ENCODE data around the gene CHST11. TPM values are rescaled to one million over a fixed set of nuclear protein-coding genes. Genes with fewer than 3 reads are reported as not detected.

Gene CHST11
- total RNA-seq, 1 experiment from 2014 or later: 3.8 TPM

DNA sequence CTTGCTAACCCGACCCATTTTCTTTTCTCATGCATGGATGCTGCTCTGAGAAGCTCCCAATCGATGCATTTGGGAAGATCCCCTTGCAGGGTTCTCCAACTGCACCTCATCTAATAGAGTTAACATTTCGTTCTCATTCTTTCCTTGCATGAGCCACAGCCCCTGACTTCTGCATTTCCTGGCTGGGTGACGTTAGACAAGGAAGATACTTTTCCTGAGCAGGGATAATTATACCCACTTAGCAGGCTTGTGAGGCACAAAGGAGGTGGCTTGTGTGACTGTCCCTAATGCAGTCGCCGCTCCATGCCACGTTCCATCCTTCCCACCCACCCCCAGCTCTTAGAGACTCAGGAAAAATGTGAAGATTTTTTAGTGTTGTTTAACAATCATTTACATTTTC lies 195.1 kb downstream of the CHST11 start:
- DNase-seq (ENCODE audit: low spot score): no peak

DNA sequence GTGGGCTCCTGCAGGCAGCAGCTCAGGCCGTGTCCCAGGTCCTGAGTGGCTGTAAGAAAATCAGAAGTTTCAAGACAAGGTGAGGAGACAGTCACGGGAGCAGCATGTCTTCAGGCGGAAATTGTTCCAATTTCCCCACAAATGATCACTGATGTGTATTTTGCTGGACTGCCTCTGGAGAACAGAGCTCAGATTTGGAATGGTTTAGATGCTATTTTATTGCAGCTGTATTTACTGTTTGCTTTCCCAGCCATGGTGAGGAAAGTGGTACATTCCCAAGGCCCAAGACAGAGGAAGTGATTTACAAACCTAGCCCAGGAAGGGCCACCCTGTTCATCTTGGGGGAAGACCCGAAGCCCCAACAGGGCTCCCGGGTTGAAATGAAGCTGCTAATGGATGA lies 195.6 kb downstream of the CHST11 start:
- no peak for DNase-seq (ENCODE audit: low spot score)

DNA sequence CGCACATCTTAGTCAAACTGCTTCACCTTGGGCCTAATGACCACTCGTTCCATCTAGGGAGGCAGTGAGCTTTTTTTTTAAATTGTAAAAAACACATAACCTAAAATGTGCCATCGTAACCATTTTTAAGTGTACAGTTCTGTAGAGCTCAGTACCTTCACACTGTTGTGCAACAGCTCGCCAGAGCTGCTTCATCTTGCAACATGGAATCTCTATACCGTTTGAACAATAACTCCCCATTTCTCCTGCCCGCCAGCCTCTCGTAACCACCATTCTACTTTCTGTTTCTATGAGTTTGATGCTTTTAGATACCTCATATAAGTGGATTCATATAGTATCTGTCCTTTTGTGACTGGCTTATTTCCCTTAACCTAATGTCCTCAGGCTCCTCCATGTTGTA lies 196.2 kb downstream of the CHST11 start:
- no peak for DNase-seq (ENCODE audit: low spot score)

DNA sequence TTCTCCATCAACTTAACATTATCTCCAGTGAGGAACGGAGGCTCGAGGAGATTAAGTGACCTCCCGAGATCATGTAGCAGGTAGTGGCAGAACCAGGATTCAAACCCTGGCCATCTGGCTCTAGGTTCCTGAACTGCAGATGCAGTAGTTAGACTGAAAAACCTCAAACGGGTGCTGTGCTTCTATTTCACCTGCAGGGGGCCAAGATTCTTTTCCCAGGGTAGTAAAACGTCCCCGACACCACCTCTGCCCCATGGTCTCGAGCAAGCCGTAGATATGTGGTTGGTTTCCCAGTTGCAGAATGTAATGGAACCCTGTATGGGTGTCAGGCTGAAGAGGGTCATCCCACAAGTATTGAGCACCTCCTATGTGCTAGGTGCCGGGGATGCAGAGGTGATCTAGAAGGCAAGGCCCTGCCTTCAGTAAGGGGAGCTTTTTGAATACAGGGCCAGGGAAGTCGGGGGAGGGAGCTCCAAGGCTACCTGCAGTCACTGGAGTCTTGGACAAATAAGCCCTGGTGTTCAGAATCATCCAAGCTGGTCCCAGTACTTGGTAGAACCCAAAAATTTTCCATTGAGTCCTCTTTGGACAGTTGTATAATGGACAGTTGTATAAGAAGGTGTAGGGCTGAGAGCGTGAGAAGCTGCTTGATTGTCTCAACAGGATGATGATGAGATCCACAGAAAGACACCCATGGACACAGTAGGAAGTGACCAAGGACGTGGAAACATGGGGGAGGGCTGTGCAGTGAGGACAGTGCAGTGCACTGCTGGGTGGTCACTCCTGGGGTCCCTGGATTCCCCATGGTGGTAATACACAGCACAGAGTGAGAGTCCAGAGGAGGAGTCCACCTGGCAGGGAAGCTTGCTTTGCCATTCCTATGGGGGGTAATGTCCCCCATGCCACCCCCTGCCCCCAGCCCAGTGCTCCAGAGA lies 197.2 kb downstream of the CHST11 start:
- DNase-seq (ENCODE audit: low spot score): peak; percentile 38

DNA sequence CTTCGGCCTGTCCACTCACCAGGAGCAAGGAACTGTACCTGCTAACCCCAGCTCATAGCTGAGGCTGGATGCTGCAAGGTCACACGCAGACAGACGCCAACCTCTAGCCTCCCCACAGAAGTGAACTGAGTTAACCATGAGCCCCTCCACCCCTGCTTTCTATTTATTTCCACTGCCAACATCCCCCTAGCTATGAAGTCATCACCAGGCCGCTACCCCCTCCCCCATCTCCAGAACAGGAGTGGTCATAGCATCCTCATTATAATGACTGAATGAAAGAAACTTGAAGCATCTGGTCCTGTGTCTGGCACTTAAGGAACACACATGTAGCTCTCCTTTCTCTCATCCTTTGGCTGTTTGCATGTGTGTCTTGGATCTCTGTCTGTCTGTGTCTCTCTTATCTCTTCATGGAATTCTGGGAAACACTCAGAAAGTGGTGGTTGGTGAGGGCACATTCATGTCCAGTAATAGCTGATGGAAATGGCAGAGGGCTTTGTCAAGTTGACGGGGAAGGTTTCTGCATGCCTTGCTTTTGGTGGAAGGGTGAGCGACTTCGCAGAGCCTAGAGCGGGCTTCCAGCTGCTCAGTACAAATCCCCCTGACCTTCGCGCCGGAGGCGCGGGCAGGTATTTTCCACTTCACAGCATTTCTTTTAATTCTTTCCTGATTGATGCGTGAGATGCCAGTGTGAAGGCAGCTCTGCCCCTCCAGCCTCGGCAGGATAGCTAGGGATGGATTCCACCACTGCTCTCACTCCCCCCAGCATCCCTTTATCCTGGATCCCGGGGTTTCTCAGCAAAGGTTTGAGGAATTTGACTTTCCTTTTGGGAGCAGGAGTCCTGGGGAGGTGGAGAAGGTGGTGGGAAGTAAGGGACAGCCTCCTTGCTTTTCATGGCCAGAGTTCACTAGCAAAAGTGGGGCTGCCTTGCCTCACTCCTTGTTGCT lies 198.2 kb downstream of the CHST11 start:
- DNase-seq (ENCODE audit: low spot score): no peak

DNA sequence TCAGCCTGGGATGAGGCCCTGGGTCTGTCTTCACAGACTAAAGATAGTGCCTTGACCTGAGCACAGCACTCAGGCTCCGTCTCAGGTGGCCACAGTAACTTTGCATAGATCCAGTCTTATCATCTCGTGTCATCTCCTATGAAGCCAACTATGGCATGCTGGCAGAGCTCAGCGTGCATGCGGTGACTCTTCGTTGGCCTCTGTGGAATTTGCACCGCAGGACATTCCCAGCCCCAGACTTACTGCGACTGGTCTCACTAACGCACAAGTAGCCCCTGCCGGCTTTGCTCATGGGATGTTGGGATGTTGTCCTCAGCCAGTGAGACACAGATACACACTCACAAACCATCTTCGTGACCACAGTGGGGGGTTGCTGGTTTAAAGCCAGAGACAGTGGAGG lies 199.6 kb downstream of the CHST11 start:
- no peak for DNase-seq (ENCODE audit: low spot score)

DNA sequence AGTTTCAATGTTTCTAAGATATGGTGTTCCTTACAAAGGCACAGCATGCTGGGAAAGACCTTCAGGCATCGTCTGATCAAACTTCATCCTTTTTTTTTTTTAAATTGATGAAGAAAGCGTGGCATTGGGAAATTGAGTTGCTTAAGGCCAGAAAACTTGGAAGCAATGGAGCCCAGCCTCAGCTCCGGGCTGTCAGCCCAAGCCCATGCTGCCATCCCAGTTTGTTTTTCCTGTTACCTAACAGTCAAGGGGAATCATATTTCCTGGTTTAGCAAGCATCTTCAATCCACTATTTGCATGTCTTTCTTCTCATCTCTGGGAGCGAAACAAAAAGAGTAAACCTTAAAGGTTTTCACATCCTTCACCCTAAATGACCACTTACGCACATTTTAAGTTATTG lies 200.2 kb downstream of the CHST11 start:
- no peak for DNase-seq (ENCODE audit: low spot score)

DNA sequence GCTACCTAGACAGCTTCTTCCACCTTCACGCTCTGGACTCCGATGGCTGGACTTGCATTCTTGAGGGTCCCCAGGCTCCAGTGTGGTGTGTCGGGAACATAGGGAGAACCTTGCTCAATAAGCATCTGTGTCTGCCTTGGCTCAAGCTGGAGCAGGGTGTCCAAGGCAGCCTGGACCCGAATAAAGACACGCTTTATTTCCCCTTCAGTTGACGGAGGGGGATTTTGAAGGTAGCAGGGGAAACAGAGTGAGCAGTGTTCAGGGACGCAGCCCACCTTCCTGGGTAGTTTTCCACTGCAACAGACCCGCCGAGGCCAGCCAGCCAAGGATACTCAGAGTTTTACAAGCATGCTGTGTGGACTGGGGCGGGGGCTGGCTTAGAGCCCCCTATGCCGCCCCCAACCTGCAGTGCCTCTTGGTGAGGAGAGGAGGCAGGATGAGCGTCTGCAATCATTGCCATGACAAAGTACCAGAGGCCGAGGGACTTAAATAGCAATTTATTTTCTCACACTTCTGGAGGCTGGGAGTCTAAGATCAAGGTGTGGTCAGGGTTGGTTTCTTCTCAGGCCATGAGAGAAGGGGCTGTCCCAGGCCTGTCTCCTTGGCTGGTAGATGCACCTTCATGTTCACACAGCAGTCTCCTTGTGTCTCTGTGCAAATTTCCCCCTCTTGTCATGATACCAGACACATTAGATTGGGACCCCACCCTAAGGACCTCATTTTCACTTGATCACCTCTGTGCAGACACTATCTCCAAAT lies 201.2 kb downstream of the CHST11 start:
- DNase-seq (ENCODE audit: low spot score): no peak

DNA sequence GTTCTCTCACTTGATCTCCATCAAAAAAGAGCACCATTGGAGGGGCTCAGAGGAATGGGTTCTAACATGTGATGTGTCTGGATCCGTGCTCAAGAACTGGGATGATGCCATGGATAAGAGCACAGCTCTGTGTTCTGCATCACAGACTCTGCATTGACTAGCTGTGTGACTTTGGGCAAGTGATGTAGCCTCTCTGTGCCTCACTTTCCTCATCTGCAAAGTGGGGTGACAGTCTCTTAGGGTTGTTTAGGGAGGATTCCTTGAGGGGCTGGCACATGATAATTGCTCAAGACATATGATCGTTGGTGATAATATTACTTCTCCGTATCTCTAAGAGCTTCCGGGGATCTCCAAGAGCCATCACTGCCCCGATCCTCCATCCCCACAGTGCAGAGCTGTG lies 202.3 kb downstream of the CHST11 start:
- no peak for DNase-seq (ENCODE audit: low spot score)

DNA sequence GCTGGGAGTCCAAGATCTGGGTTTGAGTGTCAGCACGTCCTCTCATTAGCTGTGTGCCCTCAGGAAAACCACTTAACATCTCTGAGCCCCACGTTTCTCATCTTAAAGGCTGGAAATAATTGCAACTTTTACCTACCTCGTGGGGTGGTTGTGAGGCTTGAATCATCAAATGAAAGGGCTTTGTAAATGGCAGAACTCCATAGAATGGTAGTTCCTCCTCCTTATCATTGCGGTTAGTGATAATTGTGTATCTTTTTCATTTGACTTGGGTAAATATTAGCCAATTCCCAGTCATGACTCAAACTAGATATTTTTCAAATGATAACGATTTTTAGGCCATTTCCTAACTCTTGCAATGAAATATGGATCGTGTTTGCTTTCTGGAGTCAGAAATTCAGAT lies 205.5 kb downstream of the CHST11 start:
- DNase-seq (ENCODE audit: low spot score): no peak

DNA sequence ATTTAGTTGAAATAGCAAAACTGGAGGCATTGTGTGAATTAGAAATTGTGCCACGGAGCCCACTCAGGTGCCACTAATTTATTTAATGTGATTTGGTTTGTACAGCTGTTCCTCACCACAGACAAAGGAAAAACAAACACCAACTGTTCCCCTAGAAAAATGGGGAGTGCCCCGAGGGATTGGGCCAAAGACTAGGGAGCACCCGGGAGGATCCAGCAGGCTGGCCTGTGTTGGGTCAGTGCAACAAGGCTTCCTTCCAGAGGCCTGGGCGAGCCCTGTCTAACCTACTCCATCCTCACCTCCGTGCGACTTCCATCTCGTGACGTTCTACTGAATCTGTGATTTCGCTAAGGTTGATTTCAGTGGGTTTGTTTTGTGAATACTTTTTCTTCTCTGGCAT lies 206.2 kb downstream of the CHST11 start:
- DNase-seq (ENCODE audit: low spot score): no peak

DNA sequence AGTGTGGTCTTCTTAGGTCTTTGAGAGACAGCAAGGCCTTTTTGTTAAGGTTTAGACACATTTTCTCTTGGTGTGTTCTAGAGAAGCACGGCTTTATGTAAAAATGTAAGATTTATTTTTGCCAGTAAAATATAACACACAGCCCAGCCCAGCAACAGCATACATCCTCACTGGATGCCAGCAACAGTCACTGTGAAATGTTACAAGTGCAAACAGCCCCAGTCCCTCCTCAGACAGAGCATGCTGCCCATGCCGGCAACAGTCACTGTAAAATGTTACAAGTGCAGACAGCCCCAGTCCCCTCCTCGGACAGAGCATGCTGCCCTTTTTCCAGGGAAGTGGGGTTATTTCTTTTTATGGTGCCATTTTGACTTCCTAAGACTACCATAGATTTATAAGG lies 207.6 kb downstream of the CHST11 start:
- DNase-seq (ENCODE audit: low spot score): no peak

DNA sequence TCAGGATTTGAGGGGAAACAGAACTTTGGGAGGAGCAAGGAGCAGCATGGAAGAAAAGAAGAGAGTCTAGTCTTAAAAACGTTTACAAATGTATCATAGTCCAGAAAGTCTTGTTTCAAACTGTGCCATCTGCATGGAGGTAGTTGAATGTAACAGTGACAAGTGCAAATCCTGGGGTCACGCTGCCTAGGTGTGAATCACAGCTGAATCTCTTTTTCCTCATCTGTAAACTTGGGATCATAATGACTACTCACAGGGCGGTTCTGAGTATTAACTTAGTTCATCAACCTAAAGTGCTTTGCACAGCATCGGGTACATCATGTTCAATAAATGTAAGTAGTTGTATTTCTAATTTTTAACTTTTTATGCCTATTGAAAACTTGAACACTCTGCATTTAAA lies 208.5 kb downstream of the CHST11 start:
- no peak for DNase-seq (ENCODE audit: low spot score)

DNA sequence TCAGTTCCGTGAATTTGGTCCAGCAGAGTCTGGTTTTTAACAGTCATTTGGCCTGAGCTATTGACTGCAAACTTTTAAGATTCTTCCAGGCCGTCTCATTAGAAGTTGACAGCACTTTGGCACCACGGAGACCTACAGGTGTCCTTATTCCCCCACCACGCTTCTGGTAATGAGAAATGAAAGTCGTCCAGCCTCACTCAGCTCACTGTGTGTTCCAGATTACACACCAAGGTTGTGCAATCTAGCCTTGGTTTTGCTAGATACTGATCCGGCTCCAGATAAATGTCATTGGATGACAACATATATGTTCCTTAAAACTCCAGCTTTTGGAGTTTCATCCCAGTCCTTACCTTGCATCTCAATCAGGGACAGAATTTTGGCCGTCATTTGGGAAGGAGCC lies 210.4 kb downstream of the CHST11 start:
- DNase-seq (ENCODE audit: low spot score): no peak

DNA sequence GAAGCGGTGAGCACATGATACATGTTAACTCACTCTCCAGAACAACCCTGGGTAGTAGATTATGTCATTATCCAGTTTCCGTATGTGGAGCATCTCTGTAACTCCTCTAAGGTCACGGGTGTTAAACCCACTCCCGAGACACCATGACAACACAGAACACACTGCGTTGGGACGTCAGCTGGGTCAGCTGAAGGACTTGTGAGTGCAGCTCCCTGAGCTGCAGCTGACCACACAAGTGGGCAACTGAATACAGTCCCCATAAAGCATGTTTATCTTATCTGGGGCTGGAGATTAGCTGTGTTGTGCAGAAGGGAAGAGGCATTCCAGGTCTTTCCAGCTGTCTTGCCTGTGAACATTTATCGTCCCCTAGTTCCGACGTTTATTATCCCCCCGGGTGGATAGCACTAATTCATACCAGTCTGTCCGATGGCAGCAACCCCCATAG lies 211.5 kb downstream of the CHST11 start:
- no peak for DNase-seq (ENCODE audit: low spot score)

DNA sequence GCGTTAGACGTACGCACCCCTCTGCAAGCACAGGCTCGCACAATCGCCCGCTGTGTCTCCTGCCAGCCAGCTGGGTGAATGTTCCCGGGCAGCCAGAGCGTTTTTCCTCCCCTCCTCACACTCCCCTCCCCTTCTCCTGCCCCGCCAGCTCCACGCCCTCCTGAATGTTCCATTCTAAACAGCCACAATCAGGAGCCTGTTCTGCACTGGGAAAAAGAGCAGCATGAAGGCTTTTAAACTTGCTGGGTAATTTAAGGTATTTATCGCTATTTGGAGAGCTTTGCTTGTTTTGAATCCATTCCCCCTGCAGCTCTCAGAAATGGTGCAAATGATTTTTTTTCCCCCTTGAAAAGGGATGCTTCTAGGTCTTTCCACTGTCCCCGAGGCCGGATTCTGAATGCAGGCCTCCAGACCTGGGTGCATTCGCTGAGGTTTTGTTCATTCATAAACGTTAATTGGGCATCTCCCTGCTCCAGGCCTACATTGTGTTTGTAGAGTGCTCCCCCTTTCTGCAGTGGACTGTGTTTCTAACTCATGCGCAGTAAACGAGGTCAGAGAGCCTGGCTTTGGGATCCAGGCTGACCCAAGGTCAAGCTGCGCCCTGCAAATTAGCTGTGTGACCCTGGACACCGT lies 212.5 kb downstream of the CHST11 start:
- peak; percentile 20 for DNase-seq (ENCODE audit: low spot score)

DNA sequence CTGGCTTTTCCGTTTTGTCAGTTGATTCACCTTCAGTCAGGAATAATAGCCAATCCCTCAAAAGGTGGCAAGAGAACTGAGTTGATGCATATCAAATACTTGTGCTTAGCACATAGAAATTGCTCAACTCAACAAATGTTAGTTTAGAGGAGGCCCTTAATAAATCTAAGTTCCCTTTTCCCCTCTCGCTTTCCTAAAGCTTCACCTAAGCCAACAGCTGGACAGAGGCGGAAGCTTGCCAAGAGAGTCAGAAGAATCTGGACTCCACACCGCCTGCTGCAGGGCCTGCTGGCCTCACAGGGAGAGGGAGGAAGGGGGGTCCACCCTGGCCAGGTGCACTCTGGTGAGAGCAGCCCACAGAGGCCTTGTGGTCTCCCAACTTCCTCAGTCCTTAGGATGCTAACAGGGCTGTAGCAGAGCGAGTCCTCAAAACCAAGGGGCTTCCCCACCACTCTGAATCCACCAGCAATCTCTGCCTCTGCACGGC lies 213.1 kb downstream of the CHST11 start:
- no peak for DNase-seq (ENCODE audit: low spot score)

DNA sequence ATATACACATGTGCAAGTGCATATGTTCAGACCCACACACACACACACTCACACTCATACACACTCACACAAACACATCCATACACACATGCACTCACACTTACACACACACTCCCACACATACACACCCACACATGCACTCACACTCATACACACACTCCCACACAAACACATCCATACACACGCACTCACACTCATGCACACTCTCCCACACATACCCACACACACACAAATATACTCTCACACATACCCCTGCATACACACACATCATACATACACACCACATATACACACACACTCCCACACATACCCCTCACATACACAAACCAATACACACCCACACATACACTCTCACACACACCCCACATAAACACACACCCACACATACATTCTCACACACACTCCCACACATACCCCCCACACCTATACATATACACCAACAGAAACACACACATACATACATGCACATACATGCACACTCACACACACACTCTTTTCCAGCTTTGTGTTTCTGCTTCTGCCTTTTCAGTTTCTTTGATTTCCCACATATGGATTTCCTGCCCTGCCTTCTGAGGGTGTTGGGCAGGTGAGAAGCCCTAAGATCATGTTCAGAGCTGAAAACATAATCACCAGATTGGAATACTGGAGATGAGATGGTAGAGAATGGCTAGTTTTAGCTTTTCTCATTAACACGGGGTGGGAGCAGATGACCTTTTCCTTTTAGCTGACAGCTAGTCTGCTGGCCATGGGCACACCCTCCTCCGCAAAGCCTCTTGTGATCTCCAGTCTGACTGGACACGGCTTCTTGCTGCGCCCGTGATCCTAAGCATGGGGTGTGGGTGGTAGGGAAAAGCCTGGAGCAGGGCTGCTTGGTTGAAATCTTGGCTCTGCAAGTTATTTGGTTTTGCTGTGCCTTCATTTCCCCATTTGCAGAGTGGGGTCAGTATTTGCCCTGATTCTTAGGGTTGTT lies 214.0 kb downstream of the CHST11 start:
- peak; percentile 38 for DNase-seq (ENCODE audit: low spot score)

DNA sequence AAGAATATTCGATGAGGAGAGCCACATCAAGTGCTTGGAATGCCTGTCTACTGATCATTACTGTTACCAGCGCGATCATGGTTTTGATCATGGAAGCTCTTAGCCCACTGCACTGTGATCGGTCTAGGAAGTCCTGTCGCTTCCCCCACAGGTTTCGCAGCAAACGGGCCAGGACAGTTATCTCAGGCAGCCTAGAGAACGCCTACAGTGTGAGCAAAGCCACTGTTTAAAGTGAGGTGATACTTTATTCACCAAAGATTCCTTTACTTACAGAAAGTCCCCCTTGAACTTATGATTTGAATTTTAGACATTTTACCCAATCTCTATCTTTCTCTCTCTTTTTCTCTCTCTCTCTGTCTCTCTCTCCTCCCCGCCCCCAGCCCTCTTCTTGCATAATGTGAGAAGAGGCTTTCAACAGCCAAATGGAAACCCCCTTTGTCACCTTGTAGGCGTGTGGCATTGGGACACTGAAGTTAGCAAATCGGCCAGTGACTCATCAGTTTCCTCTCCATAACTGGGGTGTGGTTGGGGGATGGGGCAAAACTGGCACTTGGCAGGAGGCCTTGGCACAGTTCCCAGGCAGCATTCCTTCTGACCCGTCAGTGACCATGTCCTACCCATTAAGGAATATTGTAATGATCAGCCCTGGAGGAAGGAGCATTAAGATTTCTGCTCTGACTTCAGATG lies 214.8 kb downstream of the CHST11 start:
- peak; percentile 97 for DNase-seq (ENCODE audit: low spot score)
